K562 (cell line): ENCODE results near the gene ALG14. TPM values are rescaled to one million over a fixed set of nuclear protein-coding genes. Genes with fewer than 3 reads are reported as not detected.

Source experiments
- ARID1B ChIP-seq: fragments of 450-650 bp; IDR thresholded peaks from 2 replicates; pipeline ENCODE4 v1.6.1; 2016; ENCODE audit warnings: antibody characterized with exemption, mild to moderate bottlenecking, inconsistent platforms
- BMI1 ChIP-seq: fragments of 150-350 bp; IDR thresholded peaks from 2 replicates; pipeline ENCODE4 v1.6.1; 2014; ENCODE audit warnings: low read length
- CBX8 ChIP-seq: fragments of 200-600 bp; sonication (generic); IDR thresholded peaks from 2 replicates; pipeline ENCODE4 v1.6.1; 2012; ENCODE audit warnings: borderline replicate concordance, mixed run types, low read depth, mild to moderate bottlenecking, moderate library complexity, mixed read lengths, low read length, control low read depth, inconsistent platforms; ENCODE audit not compliant: poor library complexity, severe bottlenecking; ENCODE audit errors: extremely low read depth
- COPS2 ChIP-seq: fragments of 450-650 bp; conservative IDR thresholded peaks from 2 replicates; pipeline ENCODE4 v1.6.1; 2016; ENCODE audit warnings: mild to moderate bottlenecking, moderate library complexity
- ELK1 ChIP-seq: sonication (generic); formaldehyde crosslinking; IDR thresholded peaks from 2 replicates; pipeline ENCODE4 v1.8.1; 2022; ENCODE audit warnings: missing genetic modification reagents
- ETV5 ChIP-seq: sonication (generic); formaldehyde crosslinking; IDR thresholded peaks from 2 replicates; pipeline ENCODE4 v1.4.0; 2020; ENCODE audit warnings: low read depth, mild to moderate bottlenecking, missing genetic modification reagents
- GATA2 ChIP-seq: sonication (generic); formaldehyde crosslinking; IDR thresholded peaks from 2 replicates; pipeline ENCODE4 v1.4.0; 2020; ENCODE audit warnings: mild to moderate bottlenecking, missing genetic modification reagents
- HDGF ChIP-seq: fragments of 450-650 bp; IDR thresholded peaks from 2 replicates; pipeline ENCODE4 v1.6.1; 2016
- HMGXB4 ChIP-seq: sonication (generic); formaldehyde crosslinking; IDR thresholded peaks from 2 replicates; pipeline ENCODE4 v1.8.1; 2023; ENCODE audit warnings: mild to moderate bottlenecking, missing genetic modification reagents
- HNRNPL ChIP-seq: fragments of 200-400 bp; formaldehyde crosslinking; IDR thresholded peaks from 2 replicates; pipeline ENCODE4 v1.6.1; 2017; ENCODE audit warnings: low read depth, mild to moderate bottlenecking, low read length
- KLF1 ChIP-seq: fragments of 450-650 bp; IDR thresholded peaks from 2 replicates; pipeline ENCODE4 v1.6.1; 2016; ENCODE audit warnings: missing genetic modification characterization, missing compliant biosample characterization
- MYC ChIP-seq, 2 experiments: fragments of 250-450 bp in 1 of 2; sonication (Bioruptor Pico) in 1 of 2; IDR thresholded peaks; 2 replicates each; pipeline versions ENCODE4 v1.5.1 to v1.6.1; 2012 to 2021; ENCODE audit warnings: low read depth in 2 of 2, borderline replicate concordance in 1 of 2, improper control_type of control experiment in 1 of 2, low read length in 1 of 2, mild to moderate bottlenecking in 1 of 2, moderate library complexity in 1 of 2
- PCBP2 ChIP-seq: fragments of 200-400 bp; formaldehyde crosslinking; IDR thresholded peaks from 2 replicates; pipeline ENCODE4 v1.6.1; 2018; ENCODE audit warnings: low read length, low read depth, mild to moderate bottlenecking, moderate library complexity; ENCODE audit not compliant: poor library complexity, severe bottlenecking
- PRMT5 ChIP-seq: sonication (generic); formaldehyde crosslinking; IDR thresholded peaks from 2 replicates; pipeline ENCODE4 v1.5.0; 2020; ENCODE audit warnings: missing genetic modification reagents
- RBM15 ChIP-seq: fragments of 200-400 bp; formaldehyde crosslinking; IDR thresholded peaks from 2 replicates; pipeline ENCODE4 v1.6.1; 2018; ENCODE audit warnings: mild to moderate bottlenecking, low read length, moderate library complexity; ENCODE audit not compliant: insufficient read depth
- RBM39 ChIP-seq: fragments of 200-400 bp; formaldehyde crosslinking; optimal IDR thresholded peaks from 2 replicates; pipeline ENCODE3; 2018; ENCODE audit warnings: low read depth, low read length
- SIN3B ChIP-seq: fragments of 450-650 bp; IDR thresholded peaks from 2 replicates; pipeline ENCODE4 v1.6.1; 2017; ENCODE audit warnings: low read depth, mild to moderate bottlenecking, moderate library complexity
- SP2 ChIP-seq: IDR thresholded peaks from 2 replicates; pipeline ENCODE4 v1.6.1; 2011; ENCODE audit warnings: mild to moderate bottlenecking, low read depth, low read length, moderate library complexity; ENCODE audit not compliant: poor library complexity, severe bottlenecking; ENCODE audit errors: extremely low read depth
- STAT5B ChIP-seq: fragments of 250-450 bp; sonication (Bioruptor Pico); IDR thresholded peaks from 2 replicates; pipeline ENCODE4 v1.8.0; 2021; ENCODE audit warnings: mild to moderate bottlenecking, inconsistent platforms
- THRB ChIP-seq: fragments of 450-650 bp; formaldehyde crosslinking; conservative IDR thresholded peaks from 2 replicates; pipeline ENCODE4 v1.4.0; 2022; ENCODE audit warnings: mild to moderate bottlenecking, missing genetic modification characterization
- TOE1 ChIP-seq, 2 experiments: fragments of 450-650 bp in 1 of 2; sonication (generic) in 1 of 2; formaldehyde crosslinking in 1 of 2; IDR thresholded peaks; 2 replicates each; pipeline versions ENCODE4 v1.7.1 to v1.8.0; 2016 to 2022; ENCODE audit warnings: borderline replicate concordance in 2 of 2, mild to moderate bottlenecking in 2 of 2, antibody characterized with exemption in 1 of 2, inconsistent platforms in 1 of 2, low read depth in 1 of 2, missing genetic modification reagents in 1 of 2, moderate library complexity in 1 of 2
- XRCC5 ChIP-seq: fragments of 200-400 bp; formaldehyde crosslinking; IDR thresholded peaks from 2 replicates; pipeline ENCODE4 v1.6.1; 2017; ENCODE audit warnings: low read depth, mild to moderate bottlenecking, low read length
- ZNF431 ChIP-seq: sonication (generic); formaldehyde crosslinking; IDR thresholded peaks from 2 replicates; pipeline ENCODE4 v1.8.0; 2022; ENCODE audit warnings: mild to moderate bottlenecking, missing genetic modification reagents
- polyA plus RNA-seq, 8 experiments: library from polyadenylated mRNA; depleted of rRNA in 4 of 8; stranded (reverse) in 5 of 8; unstranded in 3 of 8; fragments of >200 nt; fragmentation: Nextera tagmentation in 2 of 8; fragmentation: Illumina TruSeq in 1 of 8; extraction: Ambion mirVana in 2 of 8; extraction: Trizol in 1 of 8; gene quantifications; 2 replicates each; pipeline versions ENCODE4 v1.2.1 to v1.2.3, GENCODE V29; 2011 to 2014; ENCODE audit warnings: inconsistent platforms in 1 of 8, missing spikeins in 1 of 8
- total RNA-seq, 7 experiments: library from RNA; depleted of rRNA in 6 of 7; stranded (reverse); fragments of >200 nt in 6 of 7; fragmentation: Illumina TruSeq in 2 of 7; extraction: Trizol in 2 of 7; gene quantifications; 2 replicates each; pipeline versions ENCODE4 v1.2.1 to v1.2.3, GENCODE V29; 2011 to 2021; ENCODE audit warnings: low replicate concordance in 1 of 7

Gene ALG14
- total and polyA plus RNA-seq, 9 of the 15 experiments (the other 6 are each of a cell fraction or from before 2014, with no cell fraction given), result 2.8 to 16.2 (median 4.9) TPM

GRCh38 chr1:95116580-95117206, 43.9 kb upstream of the ALG14 start (continued):
- TF ChIP-seq ZNF431 (CRISPR knock-in tag), result no peak
- no peak for TF ChIP-seq RBM39
- TF ChIP-seq THRB (CRISPR knock-in tag), result no peak
- TF ChIP-seq GATA2 (CRISPR knock-in tag), result no peak
- TF ChIP-seq PCBP2, result no peak
- no peak for TF ChIP-seq RBM15
- no peak for TF ChIP-seq COPS2
- no peak for TF ChIP-seq STAT5B (CRISPR knock-in tag)
- no peak for TF ChIP-seq HNRNPL
- TF ChIP-seq MYC (IDR thresholded peaks at IDR 0.05; ENCODE audit: low read depth, low read length), result peak; percentile 71
- no peak for TF ChIP-seq MYC (CRISPR knock-in tag; IDR thresholded peaks at IDR 0.05; ENCODE audit: borderline replicate concordance, low read depth)
- TF ChIP-seq HMGXB4 (CRISPR knock-in tag), result peak; percentile 28; the same call in 1 of the 2 replicates
- TF ChIP-seq PRMT5 (CRISPR knock-in tag), result no peak
- TF ChIP-seq HDGF, result no peak
- peak; percentile 32 for TF ChIP-seq ARID1B
- no peak for TF ChIP-seq ELK1 (CRISPR knock-in tag)
- TF ChIP-seq SIN3B, result no peak
- no peak for TF ChIP-seq BMI1
- TF ChIP-seq XRCC5, result peak; percentile 48; the same call in 1 of the 2 replicates
- TF ChIP-seq ETV5, result no peak
- TF ChIP-seq CBX8, result no peak
- no peak for TF ChIP-seq KLF1
- TF ChIP-seq TOE1 (IDR thresholded peaks at IDR 0.05; ENCODE audit: borderline replicate concordance), result no peak
- no peak for TF ChIP-seq TOE1 (CRISPR knock-in tag; IDR thresholded peaks at IDR 0.05; ENCODE audit: borderline replicate concordance, low read depth)
- no peak for TF ChIP-seq SP2
